ENCODE results near the gene HSPA5. TPM values are rescaled to one million over a fixed set of nuclear protein-coding genes. Genes with fewer than 3 reads are reported as not detected.

The HSPA5 gene
- polyA plus RNA-seq, 2 of the 4 experiments (the other 2 are of a cell fraction) = 227 to 557 TPM

GRCh38 chr9:125272697-125273096 is 31.6 kb upstream of the HSPA5 start:
- ChIA-PET POLR2A (interaction anchor here (1.6 kb wide), 1 partner anchor 31 kb away, joined by 5 read pairs; the partner anchor contains the start of gene HSPA5), CTCF (interaction anchor here (0.6 to 1.3 kb wide), 3 partner anchors 9 to 18 kb away, joined by 3 to 5 read pairs (median 4); no protein-coding TSS in a partner anchor)
- Histone ChIP-seq H3K27ac (peak overlapping the region in 1 of 2 experiments; percentile 47; a peak in 1 of 6 replicates), H3K4me2 (peak overlapping the region; percentile 67), H3K4me1 (peaks cover 25% of the 10 kb centered on the region), H3K4me3 (no peak overlapping the region), H3K9me3 (no peaks in the 10 kb centered on the region)
- whole genome bisulfite sequencing (ENCODE audit: missing lambda C conversion rate) = 47% methylated on average over 3 of the region's 3 CpGs
- ATAC-seq (peak in 1 of 2 experiments; percentile 37; a peak in 2 of 6 replicates), DNase-seq (ENCODE audit: low read depth in 1 of 2, low spot score in 1 of 2) (no peak), FAIRE-seq (no peak)
- TF ChIP-seq HEYL (CRISPR knock-in tag; IDR thresholded peaks at IDR 0.05) = no peak
- no peak for TF ChIP-seq BCL3 (IDR thresholded peaks at IDR 0.05)
- TF ChIP-seq HMGXB4 (CRISPR knock-in tag; IDR thresholded peaks at IDR 0.05; ENCODE audit: borderline replicate concordance) = no peak
- no peak for TF ChIP-seq CEBPB (IDR thresholded peaks at IDR 0.05)
- TF ChIP-seq RAD21 (conservative IDR thresholded peaks at IDR 0.05 in 1 of 2, IDR thresholded peaks at IDR 0.05 in 1 of 2) = no peak
- TF ChIP-seq TFCP2L1 (CRISPR knock-in tag; IDR thresholded peaks at IDR 0.05) = no peak
- TF ChIP-seq KDM1A (IDR thresholded peaks at IDR 0.05; ENCODE audit: low read depth) = no peak
- TF ChIP-seq NFE2L2 (conservative IDR thresholded peaks at IDR 0.05; ENCODE audit: low read length) = no peak
- TF ChIP-seq USF2 (IDR thresholded peaks at IDR 0.05) = no peak
- TF ChIP-seq PHF8 (IDR thresholded peaks at IDR 0.05; ENCODE audit: borderline replicate concordance, low read depth) = no peak

GRCh38 chr9:125271081-125271480 is 29.9 kb upstream of the HSPA5 start:
- ChIA-PET CTCF (interaction anchor here (4.1 kb wide), 1 partner anchor 15 kb away, joined by 14 read pairs; no protein-coding TSS in a partner anchor), POLR2A (no interaction called here)
- Histone ChIP-seq H3K4me3 (no peak overlapping the region), H3K4me1 (peaks cover 18% of the 10 kb centered on the region), H3K9me3 (no peaks in the 10 kb centered on the region), H3K27ac (no peak overlapping the region), H3K4me2 (no peak overlapping the region)
- no peak for FAIRE-seq
- 91% methylated on average over 5 of the region's 5 CpGs for WGBS (ENCODE audit: missing lambda C conversion rate)
- no peak for TF ChIP-seq RCOR1 (IDR thresholded peaks at IDR 0.05; ENCODE audit: low read depth, low read length)
- TF ChIP-seq SMC3 (IDR thresholded peaks at IDR 0.05) = no peak
- TF ChIP-seq HOXB5 (CRISPR knock-in tag; IDR thresholded peaks at IDR 0.05) = no peak
- no peak for TF ChIP-seq NR3C1 (IDR thresholded peaks at IDR 0.05)
- TF ChIP-seq JUNB (IDR thresholded peaks at IDR 0.05) = no peak
- no peak for TF ChIP-seq FOSB (CRISPR knock-in tag; IDR thresholded peaks at IDR 0.05)
- no peak for DNase-seq (ENCODE audit: low read depth in 1 of 2, low spot score in 1 of 2)
- ATAC-seq = no peak

- DNase-seq (ENCODE audit: low read depth in 1 of 2, low spot score in 1 of 2) (no peak), FAIRE-seq (no peak), ATAC-seq (no peak)
- Histone ChIP-seq H3K4me3 (no peak overlapping the region), H3K27ac (no peak overlapping the region), H3K4me2 (no peak overlapping the region), H3K4me1 (peaks cover 18% of the 10 kb centered on the region), H3K9me3 (no peaks in the 10 kb centered on the region)
- ChIA-PET CTCF (interaction anchor here (1.6 to 4.1 kb wide), 2 partner anchors 8 to 13 kb away, joined by 4 to 14 read pairs; no protein-coding TSS in a partner anchor), POLR2A (interaction anchor here (2.3 kb wide), 1 partner anchor 28 kb away, joined by 10 read pairs; the partner anchor contains the start of gene HSPA5)
- 94% methylated on average over 1 of the region's 1 CpG for WGBS (ENCODE audit: missing lambda C conversion rate)
- TF ChIP-seq CHD2 (IDR thresholded peaks at IDR 0.05; ENCODE audit: low read length, partially characterized antibody) (no peak), HOXA7 (CRISPR knock-in tag; IDR thresholded peaks at IDR 0.05) (no peak), CBX8 (IDR thresholded peaks at IDR 0.05) (no peak), SMC3 (IDR thresholded peaks at IDR 0.05) (no peak), PBX3 (IDR thresholded peaks at IDR 0.05) (no peak), GATA3 (IDR thresholded peaks at IDR 0.05; ENCODE audit: borderline replicate concordance) (no peak), FOSL2 (IDR thresholded peaks at IDR 0.05) (no peak), FOSL2 (CRISPR knock-in tag; IDR thresholded peaks at IDR 0.05) (no peak), MAX (IDR thresholded peaks at IDR 0.05) (no peak), ATOH8 (CRISPR knock-in tag; IDR thresholded peaks at IDR 0.05; ENCODE audit: low read depth) (no peak), SREBF2 (IDR thresholded peaks at IDR 0.05) (no peak), ZSCAN20 (CRISPR knock-in tag; IDR thresholded peaks at IDR 0.05) (no peak), HES2 (IDR thresholded peaks at IDR 0.05) (no peak), ZC3H11A (IDR thresholded peaks at IDR 0.05) (no peak), FOXS1 (CRISPR knock-in tag; IDR thresholded peaks at IDR 0.05) (no peak), MYC (IDR thresholded peaks at IDR 0.05; ENCODE audit: borderline replicate concordance, low read length) (no peak), KDM5A (IDR thresholded peaks at IDR 0.05) (no peak)
Measured at GRCh38 chr9:125269014-125269397, 27.9 kb upstream of the HSPA5 start.

All from A549 (cell line).